Type B pancreatic cell (in vitro differentiated cells): Measurements from ENCODE around the gene NKAIN2. TPM values are rescaled to one million over a fixed set of nuclear protein-coding genes. Genes with fewer than 3 reads are reported as not detected.
"Not testable (repeated sequence)": the region's sequence is repeated elsewhere in the genome, so short reads cannot be mapped to it uniquely, and the experiment has no call there.

Experiments used
- DNase-seq: peaks from one replicate; pipeline ENCODE4 v3.0.0; 2021; ENCODE audit warnings: mixed read lengths; ENCODE audit not compliant: unreplicated experiment; ENCODE audit errors: extremely low spot score
- H3K27ac Mint-ChIP-seq: 2 replicates; pipeline ENCODE4 v1.8.0; 2021; ENCODE audit warnings: mild to moderate bottlenecking, mixed read lengths
- H3K27me3 Mint-ChIP-seq: 2 replicates; pipeline ENCODE4 v1.8.0; 2021; ENCODE audit warnings: mixed read lengths
- H3K36me3 Mint-ChIP-seq: 2 replicates; pipeline ENCODE4 v1.8.0; 2021; ENCODE audit warnings: mixed read lengths
- H3K4me1 Mint-ChIP-seq: one replicate; pipeline ENCODE4 v1.8.0; 2021; ENCODE audit warnings: mixed read lengths; ENCODE audit not compliant: unreplicated experiment
- H3K4me3 Mint-ChIP-seq: 2 replicates; pipeline ENCODE4 v1.8.0; 2021; ENCODE audit warnings: mild to moderate bottlenecking, mixed read lengths
- H3K9me3 Mint-ChIP-seq: 2 replicates; pipeline ENCODE4 v1.8.0; 2021; ENCODE audit warnings: mixed read lengths
- total RNA-seq: library from RNA; stranded (reverse); gene quantifications from 2 replicates; pipeline ENCODE4 v1.2.1, GENCODE V29; 2021; ENCODE audit warnings: low replicate concordance
- TF ChIP-seq, protein P1 (sequence below): fragments of 200-600 bp; sonication (generic); conservative IDR thresholded peaks from 2 replicates; pipeline ENCODE4 v1.5.0; 2021; ENCODE audit warnings: antibody characterized with exemption, mild to moderate bottlenecking

The NKAIN2 gene
- total RNA-seq, 1 donor from 2014 or later: 1.7 TPM

DNA sequence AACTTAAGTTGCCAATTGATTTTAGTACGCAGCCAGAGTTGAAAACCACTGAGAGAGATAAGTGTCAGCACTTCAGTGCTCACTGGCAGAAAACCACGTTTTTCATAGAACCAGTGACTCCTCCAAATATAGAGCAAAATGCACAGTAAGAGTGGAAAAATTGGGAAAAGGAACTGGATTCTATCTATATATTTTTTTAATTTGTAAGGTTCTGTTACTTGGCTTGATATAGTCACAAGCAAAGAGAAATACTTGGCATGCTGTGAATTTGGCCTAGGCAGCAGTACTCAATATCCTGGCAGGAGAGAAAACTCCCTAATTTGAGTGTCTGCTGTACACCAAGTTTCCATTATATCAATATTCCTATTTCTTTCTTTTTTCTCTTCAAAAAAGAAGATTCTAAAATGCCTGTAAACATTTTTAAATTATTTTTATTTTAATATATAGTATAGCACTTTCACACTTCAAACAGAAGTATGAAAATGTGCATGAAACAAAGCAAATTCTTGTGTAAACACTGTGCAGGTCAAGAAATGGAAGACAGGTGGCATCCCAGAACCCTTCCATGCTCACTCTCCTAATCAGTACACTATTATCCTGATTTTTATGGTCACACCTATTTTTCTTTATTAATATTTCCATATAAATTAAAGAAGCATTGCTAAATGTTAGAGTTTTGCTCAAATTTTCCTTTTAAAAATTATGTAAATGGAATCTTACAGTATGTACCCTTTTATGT, 596.8 kb downstream of the NKAIN2 start:
- Mint-ChIP-seq H3K4me1 (no peaks in the 10 kb centered on the region), H3K9me3 (no peaks in the 10 kb centered on the region), H3K27ac (no peak overlapping the region), H3K27me3 (no peaks in the 10 kb centered on the region), H3K4me3 (no peak overlapping the region), H3K36me3 (no peaks in the 10 kb centered on the region)
- TF ChIP-seq, protein P1, sequence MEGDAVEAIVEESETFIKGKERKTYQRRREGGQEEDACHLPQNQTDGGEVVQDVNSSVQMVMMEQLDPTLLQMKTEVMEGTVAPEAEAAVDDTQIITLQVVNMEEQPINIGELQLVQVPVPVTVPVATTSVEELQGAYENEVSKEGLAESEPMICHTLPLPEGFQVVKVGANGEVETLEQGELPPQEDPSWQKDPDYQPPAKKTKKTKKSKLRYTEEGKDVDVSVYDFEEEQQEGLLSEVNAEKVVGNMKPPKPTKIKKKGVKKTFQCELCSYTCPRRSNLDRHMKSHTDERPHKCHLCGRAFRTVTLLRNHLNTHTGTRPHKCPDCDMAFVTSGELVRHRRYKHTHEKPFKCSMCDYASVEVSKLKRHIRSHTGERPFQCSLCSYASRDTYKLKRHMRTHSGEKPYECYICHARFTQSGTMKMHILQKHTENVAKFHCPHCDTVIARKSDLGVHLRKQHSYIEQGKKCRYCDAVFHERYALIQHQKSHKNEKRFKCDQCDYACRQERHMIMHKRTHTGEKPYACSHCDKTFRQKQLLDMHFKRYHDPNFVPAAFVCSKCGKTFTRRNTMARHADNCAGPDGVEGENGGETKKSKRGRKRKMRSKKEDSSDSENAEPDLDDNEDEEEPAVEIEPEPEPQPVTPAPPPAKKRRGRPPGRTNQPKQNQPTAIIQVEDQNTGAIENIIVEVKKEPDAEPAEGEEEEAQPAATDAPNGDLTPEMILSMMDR: peak; percentile 33
- no peak for DNase-seq

DNA sequence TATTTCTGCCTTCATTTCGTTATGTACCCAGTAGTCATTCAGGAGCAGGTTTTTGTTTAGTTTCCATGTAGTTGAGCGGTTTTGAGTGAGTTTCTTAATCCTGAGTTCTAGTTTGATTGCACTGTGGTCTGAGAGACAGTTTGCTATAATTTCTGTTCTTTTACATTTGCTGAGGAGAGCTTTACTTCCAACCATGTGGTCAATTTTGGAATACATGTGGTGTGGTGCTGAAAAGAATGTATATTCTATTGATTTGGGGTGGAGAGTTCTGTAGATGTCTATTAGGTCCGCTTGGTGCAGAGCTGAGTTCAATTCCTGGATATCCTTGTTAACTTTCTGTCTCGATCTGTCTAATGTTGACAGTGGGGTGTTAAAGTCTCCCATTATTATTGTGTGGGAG, 606.8 kb downstream of the NKAIN2 start:
- not testable (repeated sequence) for H3K27ac Mint-ChIP-seq, H3K27me3 Mint-ChIP-seq, H3K9me3 Mint-ChIP-seq, H3K4me1 Mint-ChIP-seq, DNase-seq, H3K36me3 Mint-ChIP-seq, H3K4me3 Mint-ChIP-seq

DNA sequence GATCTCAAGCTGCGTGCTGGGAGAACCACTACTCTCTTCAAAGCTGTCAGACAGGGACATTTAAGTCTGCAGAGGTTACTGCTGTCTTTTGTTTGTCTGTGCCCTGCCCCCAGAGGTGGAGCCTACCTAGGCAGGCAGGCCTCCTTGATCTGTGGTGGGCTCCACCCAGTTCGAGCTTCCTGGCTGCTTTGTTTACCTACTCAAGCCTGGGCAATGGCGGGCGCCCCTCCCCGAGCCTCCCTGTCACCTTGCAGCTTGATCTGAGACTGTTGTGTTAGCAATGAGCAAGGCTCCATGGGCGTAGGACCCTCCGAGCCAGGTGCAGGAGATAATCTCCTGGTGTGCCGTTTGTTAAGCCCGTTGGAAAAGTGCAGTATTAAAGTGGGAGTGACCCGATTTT, 609.0 kb downstream of the NKAIN2 start:
- not testable (repeated sequence) for H3K9me3 Mint-ChIP-seq, H3K27me3 Mint-ChIP-seq, H3K4me1 Mint-ChIP-seq, DNase-seq, H3K36me3 Mint-ChIP-seq, H3K4me3 Mint-ChIP-seq, H3K27ac Mint-ChIP-seq

DNA sequence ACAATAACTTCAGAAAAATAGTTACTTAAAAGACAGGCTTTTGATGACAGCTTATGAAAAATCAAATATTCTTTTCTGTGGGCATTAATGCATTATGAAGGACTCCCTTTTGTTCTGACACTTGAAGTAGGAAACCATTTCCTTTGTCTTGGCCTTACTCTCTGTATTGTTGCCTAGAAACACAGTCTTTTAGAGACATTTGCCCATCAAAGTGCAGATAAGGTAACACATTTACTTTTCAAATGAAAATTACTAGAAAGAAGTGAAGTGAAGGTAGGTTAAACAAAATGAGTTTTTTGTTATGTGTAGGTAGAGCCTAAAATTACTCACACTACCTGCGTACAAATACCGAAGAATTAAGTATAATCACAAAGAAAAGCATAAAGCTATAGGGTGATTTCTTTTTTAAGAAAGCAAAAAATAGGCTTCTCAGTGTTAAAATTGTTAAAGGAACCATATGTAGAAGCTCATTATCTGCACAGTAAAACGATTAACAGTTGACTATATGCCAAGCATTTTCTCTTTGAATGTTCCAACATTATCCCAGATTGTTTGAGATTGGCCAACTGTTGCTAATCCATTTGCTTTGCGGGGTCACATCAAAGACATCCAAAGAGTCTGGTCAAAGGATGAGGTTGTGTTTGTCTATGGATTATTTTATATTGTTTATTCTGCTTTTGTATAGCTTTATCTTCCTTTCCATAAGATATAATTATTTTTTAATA, 616.6 kb downstream of the NKAIN2 start:
- Mint-ChIP-seq H3K27me3 (no peaks in the 10 kb centered on the region), H3K4me3 (no peak overlapping the region), H3K36me3 (no peaks in the 10 kb centered on the region), H3K9me3 (no peaks in the 10 kb centered on the region), H3K4me1 (no peaks in the 10 kb centered on the region), H3K27ac (no peak overlapping the region)
- DNase-seq: no peak
- TF ChIP-seq, protein P1: no peak

DNA sequence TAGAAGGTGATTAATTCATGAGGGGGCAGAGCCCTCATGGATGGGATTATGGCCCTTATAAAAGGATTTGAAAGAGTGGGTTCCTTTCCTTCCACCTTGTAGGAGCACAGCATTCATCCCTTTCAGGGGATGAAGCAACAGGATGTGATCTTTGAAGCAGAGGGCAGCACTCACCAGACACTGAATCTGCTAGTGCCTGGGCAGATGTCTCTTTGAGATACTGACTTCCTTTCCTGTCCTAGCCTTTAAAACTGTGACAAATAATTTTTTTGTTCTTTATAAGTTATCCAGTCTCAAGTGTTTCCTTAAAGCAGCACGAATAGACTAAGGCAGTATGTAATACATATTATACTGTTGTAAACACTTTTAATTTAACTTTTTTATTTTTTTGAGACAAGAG, 620.0 kb downstream of the NKAIN2 start:
- no peak for DNase-seq
- Mint-ChIP-seq H3K4me3 (no peak overlapping the region), H3K27me3 (no peaks in the 10 kb centered on the region), H3K27ac (no peak overlapping the region), H3K4me1 (no peaks in the 10 kb centered on the region), H3K36me3 (no peaks in the 10 kb centered on the region), H3K9me3 (no peaks in the 10 kb centered on the region)
- TF ChIP-seq, protein P1: no peak

DNA sequence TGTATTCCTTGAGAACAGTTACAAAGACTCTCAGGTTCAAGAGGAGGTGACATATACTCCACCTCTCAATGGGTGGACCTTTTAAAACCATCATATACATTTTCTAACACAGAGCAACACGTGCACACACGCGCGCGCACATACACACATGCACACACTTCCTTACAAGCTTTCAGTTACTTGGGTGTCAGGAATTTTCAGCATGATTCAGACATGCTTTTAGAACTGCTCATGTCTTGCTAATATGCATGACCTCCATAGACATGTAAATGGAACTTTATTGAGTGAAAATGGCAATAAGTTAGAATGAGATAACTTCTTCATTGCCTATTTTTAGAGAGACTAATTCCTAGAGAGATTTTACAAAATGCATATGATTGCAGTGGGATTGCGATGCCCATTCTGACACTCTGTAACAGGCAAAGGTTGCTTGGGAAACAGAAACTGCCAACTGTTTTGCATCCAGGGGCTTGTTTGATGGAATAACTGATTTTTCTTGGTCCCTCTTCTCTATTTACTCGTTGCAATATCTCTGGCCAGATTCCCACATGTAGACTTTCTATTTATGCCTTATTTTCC, 627.2 kb downstream of the NKAIN2 start:
- TF ChIP-seq, protein P1: no peak
- Mint-ChIP-seq H3K4me1 (no peaks in the 10 kb centered on the region), H3K36me3 (no peaks in the 10 kb centered on the region), H3K27ac (no peak overlapping the region), H3K27me3 (no peaks in the 10 kb centered on the region), H3K4me3 (no peak overlapping the region), H3K9me3 (no peaks in the 10 kb centered on the region)
- DNase-seq: no peak
